Neural cell (in vitro differentiated cells): ENCODE data around the gene STRAP. TPM values are rescaled to one million over a fixed set of nuclear protein-coding genes. Genes with fewer than 3 reads are reported as not detected.

Experiments
- H2AFZ ChIP-seq: fragments of 200-600, 300-800 bp; sonication (generic), shearing (Covaris generic); 2 replicates; pipeline ENCODE4 v1.6.0; 2014; ENCODE audit warnings: low read depth, mild to moderate bottlenecking, antibody characterized with exemption, low read length, moderate library complexity
- H3F3A ChIP-seq: fragments of 200-600 bp; shearing (Covaris generic); 2 replicates; pipeline ENCODE4 v1.6.1; 2016; ENCODE audit warnings: mild to moderate bottlenecking, moderate library complexity, mixed read lengths, antibody characterized with exemption, low read length; ENCODE audit not compliant: insufficient read depth, poor library complexity, severe bottlenecking
- H3K27ac ChIP-seq: fragments of 200-600, 300-800 bp; sonication (generic), shearing (Covaris generic); 2 replicates; pipeline ENCODE4 v1.5.1; 2014; ENCODE audit warnings: mild to moderate bottlenecking, low read length, moderate library complexity
- H3K27me3 ChIP-seq: fragments of 300-800, 200-600 bp; sonication (generic), shearing (Covaris generic); 2 replicates; pipeline ENCODE4 v1.6.0; 2014; ENCODE audit warnings: mild to moderate bottlenecking, low read depth, low read length, moderate library complexity; ENCODE audit not compliant: insufficient read depth
- H3K36me3 ChIP-seq: fragments of 300-800, 200-600 bp; sonication (generic), shearing (Covaris generic); 2 replicates; pipeline ENCODE4 v1.5.1; 2014; ENCODE audit warnings: mild to moderate bottlenecking, antibody characterized with exemption, low read length, moderate library complexity; ENCODE audit not compliant: insufficient read depth
- H3K4me2 ChIP-seq: fragments of 300-800, 200-600 bp; sonication (generic), shearing (Covaris generic); 2 replicates; pipeline ENCODE4 v1.6.0; 2014; ENCODE audit warnings: mild to moderate bottlenecking, low read length
- H3K4me3 ChIP-seq: fragments of 300-800, 200-600 bp; sonication (generic), shearing (Covaris generic); 2 replicates; pipeline ENCODE4 v1.5.1; 2014; ENCODE audit warnings: mild to moderate bottlenecking, low read length, moderate library complexity
- H3K79me2 ChIP-seq: fragments of 200-600 bp; shearing (Covaris generic); replicated peaks from 2 replicates; pipeline ENCODE4 v1.6.0; 2014; ENCODE audit warnings: mild to moderate bottlenecking, low read length, moderate library complexity; ENCODE audit not compliant: insufficient read depth
- H3K9ac ChIP-seq: fragments of 300-800, 200-600 bp; sonication (generic), shearing (Covaris generic); 2 replicates; pipeline ENCODE4 v1.6.1; 2016; ENCODE audit warnings: mild to moderate bottlenecking, low read length, mixed read lengths
- H3K9me2 ChIP-seq: fragments of 200-600 bp; shearing (Covaris generic); 2 replicates; pipeline ENCODE4 v1.6.1; 2016; ENCODE audit warnings: mild to moderate bottlenecking, low read length, mixed read lengths; ENCODE audit not compliant: insufficient read depth
- H3K9me3 ChIP-seq: fragments of 200-600, 300-800 bp; sonication (generic), shearing (Covaris generic); 2 replicates; pipeline ENCODE4 v1.6.1; 2016; ENCODE audit warnings: mild to moderate bottlenecking, mixed run types, low read length, moderate library complexity, mixed read lengths
- H4K20me1 ChIP-seq: fragments of 200-600 bp; shearing (Covaris generic); 2 replicates; pipeline ENCODE4 v1.6.1; 2016; ENCODE audit warnings: mild to moderate bottlenecking, mixed run types; ENCODE audit not compliant: insufficient read depth
- CTCF ChIP-seq: fragments of 450-650 bp; IDR thresholded peaks from 2 replicates; pipeline ENCODE4 v1.5.1; 2014; ENCODE audit warnings: antibody characterized with exemption, mild to moderate bottlenecking, moderate library complexity; ENCODE audit not compliant: poor library complexity, severe bottlenecking
- EP300 ChIP-seq: fragments of 450-650 bp; conservative IDR thresholded peaks from 2 replicates; pipeline ENCODE4 v1.6.1; 2014; ENCODE audit warnings: antibody characterized with exemption, mild to moderate bottlenecking, moderate library complexity; ENCODE audit not compliant: poor library complexity, severe bottlenecking
- EZH2 ChIP-seq: fragments of 200-600, 300-800 bp; shearing (Covaris generic), sonication (generic); IDR thresholded peaks from 2 replicates; pipeline ENCODE4 v1.6.1; 2014; ENCODE audit warnings: antibody characterized with exemption, low read length, borderline replicate concordance, mild to moderate bottlenecking; ENCODE audit not compliant: insufficient read depth, poor library complexity, severe bottlenecking
- MXI1 ChIP-seq: fragments of 450-650 bp; conservative IDR thresholded peaks from 2 replicates; pipeline ENCODE4 v1.6.1; 2014; ENCODE audit warnings: antibody characterized with exemption, mild to moderate bottlenecking; ENCODE audit not compliant: poor library complexity, severe bottlenecking
- POLR2AphosphoS5 ChIP-seq: IDR thresholded peaks from 2 replicates; pipeline ENCODE4 v1.6.1; 2012
- RAD21 ChIP-seq: fragments of 450-650 bp; conservative IDR thresholded peaks from 2 replicates; pipeline ENCODE4 v1.6.1; 2014; ENCODE audit warnings: antibody characterized with exemption, mild to moderate bottlenecking, moderate library complexity
- REST ChIP-seq: IDR thresholded peaks from 2 replicates; pipeline ENCODE4 v1.6.1; 2012; ENCODE audit warnings: borderline replicate concordance
- SMC3 ChIP-seq: fragments of 450-650 bp; conservative IDR thresholded peaks from 2 replicates; pipeline ENCODE4 v1.6.1; 2014; ENCODE audit warnings: antibody characterized with exemption, mild to moderate bottlenecking, moderate library complexity; ENCODE audit not compliant: poor library complexity
- TAF1 ChIP-seq: IDR thresholded peaks from 2 replicates; pipeline ENCODE4 v1.6.1; 2012; ENCODE audit warnings: low read depth
- polyA plus RNA-seq: library from polyadenylated mRNA; depleted of rRNA; stranded (reverse); fragments of >200 nt; gene quantifications from 2 replicates; pipeline ENCODE4 v1.2.3, GENCODE V29; 2014

STRAP gene
- polyA plus RNA-seq, 1 donor from 2014 or later = 213 TPM

GRCh38 chr12:15879413-15879812 lies 2.8 kb upstream of the STRAP start:
- no peaks in the 10 kb centered on the region for H3K36me3 ChIP-seq
- peaks cover 22% of the 10 kb centered on the region for H3K79me2 ChIP-seq
- peaks cover 5% of the 10 kb centered on the region for H3F3A ChIP-seq
- no peak overlapping the region for H3K27ac ChIP-seq
- TF ChIP-seq EP300 (no peak), CTCF (no peak), REST (no peak), MXI1 (no peak), RAD21 (no peak), TAF1 (no peak), POLR2AphosphoS5 (no peak), SMC3 (no peak), EZH2 (no peak)
- H3K4me2 ChIP-seq = no peak overlapping the region
- no peaks in the 10 kb centered on the region for H4K20me1 ChIP-seq
- H3K27me3 ChIP-seq = no peaks in the 10 kb centered on the region
- H3K9me3 ChIP-seq = no peaks in the 10 kb centered on the region
- H2AFZ ChIP-seq = no peak overlapping the region
- no peaks in the 10 kb centered on the region for H3K9me2 ChIP-seq
- no peak overlapping the region for H3K9ac ChIP-seq
- H3K4me3 ChIP-seq = no peak overlapping the region

- H3K4me3 ChIP-seq = no peak overlapping the region
- H3K4me2 ChIP-seq = no peak overlapping the region
- peaks cover 5% of the 10 kb centered on the region for H3F3A ChIP-seq
- no peaks in the 10 kb centered on the region for H3K36me3 ChIP-seq
- peaks cover 35% of the 10 kb centered on the region for H3K79me2 ChIP-seq
- no peak for TF ChIP-seq POLR2AphosphoS5
- no peak for TF ChIP-seq TAF1
- no peak for TF ChIP-seq SMC3
- no peak for TF ChIP-seq CTCF
- no peak for TF ChIP-seq REST
- TF ChIP-seq MXI1 = no peak
- no peak for TF ChIP-seq EZH2
- TF ChIP-seq EP300 = no peak
- TF ChIP-seq RAD21 = no peak
- no peaks in the 10 kb centered on the region for H3K9me3 ChIP-seq
- no peak overlapping the region for H2AFZ ChIP-seq
- no peaks in the 10 kb centered on the region for H3K9me2 ChIP-seq
- H4K20me1 ChIP-seq = no peaks in the 10 kb centered on the region
- H3K9ac ChIP-seq = no peak overlapping the region
- H3K27me3 ChIP-seq = no peaks in the 10 kb centered on the region
- H3K27ac ChIP-seq = no peak overlapping the region
Measured at GRCh38 chr12:15880721-15881120, 1.5 kb upstream of the STRAP start.
